K562 (cell line): ENCODE data around the gene CD300E. TPM values are rescaled to one million over a fixed set of nuclear protein-coding genes. Genes with fewer than 3 reads are reported as not detected.

Source experiments
- E2F8 ChIP-seq: fragments of 450-650 bp; IDR thresholded peaks from 2 replicates; pipeline ENCODE4 v1.7.1; 2018; ENCODE audit warnings: mild to moderate bottlenecking, low read depth; ENCODE audit not compliant: partially characterized antibody
- ETV1 ChIP-seq: fragments of 450-650 bp; conservative IDR thresholded peaks from 2 replicates; pipeline ENCODE4 v1.6.1; 2016; ENCODE audit warnings: missing genetic modification characterization, control low read depth, low read depth, missing compliant biosample characterization
- IFI16 ChIP-seq: fragments of 250-450 bp; sonication (Bioruptor Pico); IDR thresholded peaks from 2 replicates; pipeline ENCODE4 v2.1.2; 2022; ENCODE audit warnings: mild to moderate bottlenecking, inconsistent platforms
- IRF2 ChIP-seq: sonication (generic); formaldehyde crosslinking; IDR thresholded peaks from 2 replicates; pipeline ENCODE4 v1.8.1; 2022; ENCODE audit warnings: mild to moderate bottlenecking, missing genetic modification reagents
- NR1H2 ChIP-seq: sonication (generic); formaldehyde crosslinking; IDR thresholded peaks from 2 replicates; pipeline ENCODE4 v1.4.0; 2020; ENCODE audit warnings: mild to moderate bottlenecking, missing genetic modification reagents
- PHB ChIP-seq: fragments of 250-450 bp; sonication (Bioruptor Pico); IDR thresholded peaks from 2 replicates; pipeline ENCODE4 v1.5.0; 2021
- RBM17 ChIP-seq: fragments of 200-400 bp; formaldehyde crosslinking; IDR thresholded peaks from 2 replicates; pipeline ENCODE4 v1.6.1; 2017; ENCODE audit warnings: low read depth, mild to moderate bottlenecking, low read length, borderline replicate concordance
- RBM25 ChIP-seq: fragments of 200-400 bp; formaldehyde crosslinking; IDR thresholded peaks from 2 replicates; pipeline ENCODE4 v1.6.1; 2018; ENCODE audit warnings: low read length, low read depth, moderate library complexity; ENCODE audit not compliant: severe bottlenecking
- RERE ChIP-seq: sonication (generic); formaldehyde crosslinking; IDR thresholded peaks from 2 replicates; pipeline ENCODE4 v1.8.0; 2023; ENCODE audit warnings: missing genetic modification reagents, mild to moderate bottlenecking, borderline replicate concordance
- TRIM24 ChIP-seq, 2 experiments: fragments of 450-650 bp; IDR thresholded peaks; 2 replicates each; pipeline ENCODE4 v1.6.1; 2016
- USF1 ChIP-seq: sonication (generic); formaldehyde crosslinking; IDR thresholded peaks from 2 replicates; pipeline ENCODE4 v1.9.0; 2022; ENCODE audit warnings: mild to moderate bottlenecking, missing genetic modification reagents
- USF2 ChIP-seq: sonication (generic); formaldehyde crosslinking; IDR thresholded peaks from 2 replicates; pipeline ENCODE4 v1.5.0; 2020; ENCODE audit warnings: missing genetic modification reagents
- ZNF639 ChIP-seq, 2 experiments: fragments of 200-800 bp in 1 of 2; sonication (Bioruptor generic) in 1 of 2; sonication (generic) in 1 of 2; formaldehyde crosslinking in 1 of 2; IDR thresholded peaks in 1 of 2; conservative IDR thresholded peaks in 1 of 2; 2 replicates each; pipeline versions ENCODE4 v1.5.0 to v1.6.1; 2016 to 2020; ENCODE audit warnings: missing compliant biosample characterization in 1 of 2, missing genetic modification characterization in 1 of 2, missing genetic modification reagents in 1 of 2
- ZNF717 ChIP-seq: fragments of 250-450 bp; sonication (Bioruptor Pico); IDR thresholded peaks from 2 replicates; pipeline ENCODE4 v1.5.0; 2021
- ZSCAN32 ChIP-seq: fragments of 450-650 bp; formaldehyde crosslinking; IDR thresholded peaks from 2 replicates; pipeline ENCODE4 v1.4.0; 2020; ENCODE audit warnings: mild to moderate bottlenecking, moderate library complexity
- polyA plus RNA-seq, 8 experiments: library from polyadenylated mRNA; depleted of rRNA in 4 of 8; stranded (reverse) in 5 of 8; unstranded in 3 of 8; fragments of >200 nt; fragmentation: Nextera tagmentation in 2 of 8; fragmentation: Illumina TruSeq in 1 of 8; extraction: Ambion mirVana in 2 of 8; extraction: Trizol in 1 of 8; gene quantifications; 2 replicates each; pipeline versions ENCODE4 v1.2.1 to v1.2.3, GENCODE V29; 2011 to 2014; ENCODE audit warnings: inconsistent platforms in 1 of 8, missing spikeins in 1 of 8
- total RNA-seq, 7 experiments: library from RNA; depleted of rRNA in 6 of 7; stranded (reverse); fragments of >200 nt in 6 of 7; fragmentation: Illumina TruSeq in 2 of 7; extraction: Trizol in 2 of 7; gene quantifications; 2 replicates each; pipeline versions ENCODE4 v1.2.1 to v1.2.3, GENCODE V29; 2011 to 2021; ENCODE audit warnings: low replicate concordance in 1 of 7

CD300E gene
- total and polyA plus RNA-seq, 9 of the 15 experiments (the other 6 are each of a cell fraction or from before 2014, with no cell fraction given) = not detected

GRCh38 chr17:74671031-74671771 lies 47.7 kb upstream of the CD300E start (continued):
- TF ChIP-seq USF2 (CRISPR knock-in tag) = peak; percentile 51
- TF ChIP-seq TRIM24 (IDR thresholded peaks at IDR 0.05) = peak in 1 of 2 experiments; percentile 27; a peak in 1 of 4 replicates
- no peak for TF ChIP-seq PHB (CRISPR knock-in tag)
- no peak for TF ChIP-seq ETV1 (tag)
- no peak for TF ChIP-seq IFI16
- TF ChIP-seq E2F8 = no peak
- no peak for TF ChIP-seq RBM17
- peak; percentile 90; the same call in 1 of the 2 replicates for TF ChIP-seq IRF2 (CRISPR knock-in tag)
- peak; percentile 97; the same call in 1 of the 2 replicates for TF ChIP-seq NR1H2
- 0 out of 2 replicates have a peak, but pooled peaks have one; percentile 37 for TF ChIP-seq RERE
- peak; percentile 27; the same call in 1 of the 2 replicates for TF ChIP-seq USF1 (CRISPR knock-in tag)
- TF ChIP-seq ZNF639 (CRISPR knock-in tag; conservative IDR thresholded peaks at IDR 0.05 in 1 of 2, IDR thresholded peaks at IDR 0.05 in 1 of 2) = 0 out of 4 replicates have a peak, but pooled peaks of 1 of the 2 experiments have one; percentile 31
- no peak for TF ChIP-seq ZNF717 (CRISPR knock-in tag)
- TF ChIP-seq RBM25 = no peak
- TF ChIP-seq ZSCAN32 (CRISPR knock-in tag) = no peak
